Ovary (tissue), 9 donors: ENCODE measurements around the gene LGALS1. TPM values are rescaled to one million over a fixed set of nuclear protein-coding genes. Genes with fewer than 3 reads are reported as not detected.
A peak's percentile ranks its signal among the peaks of the same experiment; 100 is the strongest.

Experiments
- DNase-seq, 5 donors: peaks; one replicate each; pipeline ENCODE4 v3.0.0-alpha.2; 2019 to 2020
- H3K27ac ChIP-seq, 2 donors: fragments of 200-600 bp; one replicate each; pipeline versions ENCODE4 v1.5.1 to v1.8.0; 2019 to 2022
- H3K27me3 ChIP-seq: fragments of 200-600 bp; one replicate; pipeline ENCODE4 v1.8.0; 2022
- H3K36me3 ChIP-seq: fragments of 200-600 bp; sonication (generic); one replicate; pipeline ENCODE4 v1.5.1; 2019
- H3K4me1 ChIP-seq: one replicate; pipeline ENCODE4 v1.8.1; 2013; ENCODE audit warnings: mild to moderate bottlenecking, moderate library complexity; ENCODE audit not compliant: insufficient read depth
- H3K4me3 ChIP-seq: fragments of 200-600 bp; sonication (generic); one replicate; pipeline ENCODE4 v1.5.1; 2017
- H3K9me3 ChIP-seq, 2 donors: fragments of 200-600 bp in 1 of 2; sonication (generic) in 1 of 2; one replicate each; pipeline versions ENCODE4 v1.5.1 to v1.8.1; 2013 to 2019; ENCODE audit warnings: mild to moderate bottlenecking in 1 of 2, moderate library complexity in 1 of 2
- CTCF ChIP-seq, 3 donors: fragments of 450-650 bp in 2 of 3; fragments of 200-600 bp in 1 of 3; IDR thresholded peaks; one replicate each; pipeline versions ENCODE4 v1.5.1 to v1.8.0; 2016 to 2022; ENCODE audit warnings: antibody characterized with exemption in 3 of 3, mild to moderate bottlenecking in 1 of 3
- EP300 ChIP-seq: sonication (generic); formaldehyde crosslinking; IDR thresholded peaks from one replicate; pipeline ENCODE4 v1.6.1; 2017; ENCODE audit warnings: antibody characterized with exemption
- POLR2A ChIP-seq: fragments of 450-650 bp; IDR thresholded peaks from one replicate; pipeline ENCODE4 v1.6.1; 2017; ENCODE audit warnings: antibody characterized with exemption, mild to moderate bottlenecking, moderate library complexity
- WGBS, 3 donors: extraction: QIAGEN DNeasy Blood & Tissue Kit in 1 of 3; methylation state at CpG; one replicate each; pipeline versions ENCODE4 v1.1.5 to v1.1.7; 2013 to 2017; 5-methylcytosine and 5-hydroxymethylcytosine counted together
- intact Hi-C, 4 donors: fragments of 100-400 bp; cut with DNase I; formaldehyde crosslinking; loops; one replicate each; pipeline versions ENCODE4 v1.11.0 to v1.15.1; 2022 to 2023
- polyA plus RNA-seq, 2 donors: library from polyadenylated mRNA; stranded (reverse); fragments of 200-250 nt in 1 of 2; fragments of 350-450 nt in 1 of 2; fragmentation: Illumina TruSeq in 1 of 2; extraction: RNeasy Lipid Tissue Mini Kit (QIAGEN cat#74804) in 1 of 2; gene quantifications; one replicate each; pipeline ENCODE4 v1.2.3, GENCODE V29; 2013 to 2014
- total RNA-seq, 7 donors: library from RNA; depleted of rRNA in 2 of 7; stranded (reverse); fragments of >200 nt in 2 of 7; fragmentation: NEBNext Ultra II Directional in 3 of 7; extraction: Animal tissue kit (Norgen Biotek cat#: 25700) in 3 of 7; gene quantifications; one replicate each; pipeline versions ENCODE4 v1.1.0 to v1.2.4, GENCODE V29; 2016 to 2023
- donor health status: DM: no; HTN: no; CAD: no; lungs with moderate emphysema.
- donor health status: DM: no; HTN: no; CAD: no.
- donor health status: Bipolar disorder and iron deficiency.
- donor health status: DM: yes; HTN: yes; CAD: no.
- donor health status: DM: no; HTN: no; CAD: no.
- donor health status: DM: yes; HTN: yes; CAD: no.

Gene LGALS1
- total and polyA plus RNA-seq, 9 donors = 331 to 1,819 (median 1,125) TPM

GRCh38 chr22:37659066-37659896 lies 16.2 kb upstream of the LGALS1 start:
- Histone ChIP-seq H3K4me1 (peaks cover 8% of the 10 kb centered on the region), H3K4me3 (peak overlapping the region; percentile 62), H3K27me3 (no peaks in the 10 kb centered on the region), H3K9me3 (no peaks in the 10 kb centered on the region), H3K36me3 (no peaks in the 10 kb centered on the region), H3K27ac (no peak overlapping the region)
- WGBS, 3 donors = 2 to 4% (median 2%) methylated on average over 37 to 68 of the region's 68 CpGs
- intact Hi-C loops = loop anchor here in 1 of 4 donors (2.0 kb wide), 1 partner anchor 16 kb away; the partner anchor contains the start of gene LGALS1
- DNase-seq = peak in 4 of 5 donors; percentile 26 to 67 (median 50)
- no peak for TF ChIP-seq EP300
- no peak for TF ChIP-seq CTCF (IDR thresholded peaks at IDR 0.05)
- TF ChIP-seq POLR2A = no peak

GRCh38 chr22:37659897-37660708 lies 15.3 kb upstream of the LGALS1 start:
- Histone ChIP-seq H3K4me3 (peak overlapping the region; percentile 62), H3K27ac (no peak overlapping the region), H3K9me3 (no peaks in the 10 kb centered on the region), H3K4me1 (peaks cover 11% of the 10 kb centered on the region), H3K36me3 (no peaks in the 10 kb centered on the region), H3K27me3 (no peaks in the 10 kb centered on the region)
- peak in 1 of 5 donors; percentile 32 for DNase-seq
- intact Hi-C loops = loop anchor here in 1 of 4 donors (2.0 to 5.0 kb wide), 2 partner anchors 15 to 142 kb away; partner anchors contain the start of gene LGALS1
- no peak for TF ChIP-seq POLR2A
- TF ChIP-seq EP300 = no peak
- TF ChIP-seq CTCF (IDR thresholded peaks at IDR 0.05) = no peak
- WGBS, 3 donors = 69 to 72% (median 72%) methylated on average over 14 of the region's 14 CpGs

- intact Hi-C loops = loop anchor here in 1 of 4 donors (5.0 kb wide), 1 partner anchor 142 kb away; no protein-coding TSS in a partner anchor
- Histone ChIP-seq H3K27ac (peak overlapping the region; percentile 6 to 25), H3K4me3 (no peak overlapping the region), H3K27me3 (no peaks in the 10 kb centered on the region), H3K36me3 (no peaks in the 10 kb centered on the region), H3K4me1 (peaks cover 11% of the 10 kb centered on the region), H3K9me3 (no peaks in the 10 kb centered on the region)
- WGBS, 3 donors = 40 to 81% (median 72%) methylated on average over 1 to 2 of the region's 2 CpGs
- no peak for DNase-seq
- TF ChIP-seq CTCF (IDR thresholded peaks at IDR 0.05) = no peak
- TF ChIP-seq POLR2A = no peak
- no peak for TF ChIP-seq EP300
Observed at GRCh38 chr22:37660709-37661045, 14.8 kb upstream of the LGALS1 start.

- Histone ChIP-seq H3K9me3 (no peaks in the 10 kb centered on the region), H3K27me3 (no peaks in the 10 kb centered on the region), H3K4me3 (no peak overlapping the region), H3K36me3 (no peaks in the 10 kb centered on the region), H3K27ac (peak overlapping the region in 1 of 2 donors; percentile 22), H3K4me1 (peaks cover 11% of the 10 kb centered on the region)
- 40 to 43% (median 42%) methylated on average over 12 of the region's 12 CpGs for WGBS, 3 donors
- TF ChIP-seq CTCF (IDR thresholded peaks at IDR 0.05) = peak; percentile 8 to 49 (median 27)
- TF ChIP-seq POLR2A = no peak
- intact Hi-C loops = loop anchor here in 1 of 4 donors (5.0 kb wide), 1 partner anchor 141 kb away; no protein-coding TSS in a partner anchor
- peak in 3 of 5 donors; percentile 20 to 42 (median 37) for DNase-seq
Observed at GRCh38 chr22:37661160-37661924, 14.1 kb upstream of the LGALS1 start.
